MM.1S (cell line): Measurements from ENCODE around the gene GPBP1L1.

ENCODE experiments used
- CTCF ChIP-seq: fragments of 300-600 bp; sonication (generic); IDR thresholded peaks from 2 replicates; pipeline ENCODE4 v1.5.1; 2016; ENCODE audit warnings: antibody characterized with exemption, low read length, mixed read lengths
- EZH2 ChIP-seq: fragments of 300-600 bp; sonication (generic); optimal IDR thresholded peaks from 2 replicates; pipeline ENCODE3; 2017; ENCODE audit warnings: low read depth, mild to moderate bottlenecking, antibody characterized with exemption, low read length, mixed read lengths
- EZH2phosphoT487 ChIP-seq: fragments of 300-600 bp; sonication (generic); IDR thresholded peaks from 2 replicates; pipeline ENCODE4 v1.6.1; 2018; ENCODE audit warnings: antibody characterized with exemption, low read length

GRCh38 chr1:45607404-45608074 is 78.8 kb downstream of the GPBP1L1 start:
- no peak for TF ChIP-seq EZH2
- TF ChIP-seq CTCF, result no peak
- TF ChIP-seq EZH2phosphoT487, result no peak
